GM20000 (cell line): Measurements from ENCODE around the gene TRAPPC12.

Source experiments
- DNase-seq: peaks from one replicate; pipeline ENCODE4 v3.0.0; 2012; ENCODE audit warnings: low spot score
- CTCF ChIP-seq: IDR thresholded peaks from 2 replicates; pipeline ENCODE4 v1.5.1; 2012; ENCODE audit warnings: mild to moderate bottlenecking, control low read depth; ENCODE audit errors: extremely low read depth, missing control alignments

TRAPPC12 gene

GRCh38 chr2:3398857-3399256 lies 19.4 kb downstream of the TRAPPC12 start:
- TF ChIP-seq CTCF = no peak
- no peak for DNase-seq

GRCh38 chr2:3399381-3399780 lies 19.9 kb downstream of the TRAPPC12 start:
- TF ChIP-seq CTCF = no peak
- DNase-seq = no peak

GRCh38 chr2:3399829-3400228 lies 20.3 kb downstream of the TRAPPC12 start:
- no peak for TF ChIP-seq CTCF
- DNase-seq = no peak

GRCh38 chr2:3403587-3404334 lies 24.3 kb downstream of the TRAPPC12 start:
- peak; percentile 84 for DNase-seq
- TF ChIP-seq CTCF = no peak

- no peak for DNase-seq
- TF ChIP-seq CTCF = no peak
Measured at GRCh38 chr2:3404349-3404894, 24.9 kb downstream of the TRAPPC12 start.

- no peak for DNase-seq
- TF ChIP-seq CTCF = no peak
Measured at GRCh38 chr2:3405307-3405706, 25.8 kb downstream of the TRAPPC12 start.

- no peak for DNase-seq
Measured at GRCh38 chr2:3405876-3406275, 26.4 kb downstream of the TRAPPC12 start.

More at GRCh38 chr2:3405876-3406275, 26.4 kb downstream of the TRAPPC12 start:
- TF ChIP-seq CTCF = no peak
